Measurements from ENCODE around the gene DCTN2.
"Not testable (repeated sequence)": the region's sequence is repeated elsewhere in the genome, so short reads cannot be mapped to it uniquely, and the experiment has no call there.

Gene DCTN2

GRCh38 chr12:57517187-57517586 lies 29.8 kb downstream of the DCTN2 start:
- DNase-seq (ENCODE audit: extremely low read depth in 1 of 2, low read depth in 1 of 2): no peak

- DNase-seq (ENCODE audit: extremely low read depth in 1 of 2, low read depth in 1 of 2): no peak
Observed at GRCh38 chr12:57516617-57517153, 30.3 kb downstream of the DCTN2 start.

GRCh38 chr12:57515934-57516541 lies 31.0 kb downstream of the DCTN2 start:
- DNase-seq (ENCODE audit: extremely low read depth in 1 of 2, low read depth in 1 of 2): no peak

- DNase-seq (ENCODE audit: extremely low read depth in 1 of 2, low read depth in 1 of 2): no peak
Observed at GRCh38 chr12:57515408-57515933, 31.5 kb downstream of the DCTN2 start.

- no peak for DNase-seq (ENCODE audit: extremely low read depth in 1 of 2, low read depth in 1 of 2)
Observed at GRCh38 chr12:57514720-57515407, 32.1 kb downstream of the DCTN2 start.

GRCh38 chr12:57514246-57514645 lies 32.7 kb downstream of the DCTN2 start:
- DNase-seq (ENCODE audit: extremely low read depth in 1 of 2, low read depth in 1 of 2): not testable (repeated sequence)

GRCh38 chr12:57513677-57514076 lies 33.3 kb downstream of the DCTN2 start:
- DNase-seq (ENCODE audit: extremely low read depth in 1 of 2, low read depth in 1 of 2): not testable (repeated sequence)

GRCh38 chr12:57513266-57513665 lies 33.7 kb downstream of the DCTN2 start:
- DNase-seq (ENCODE audit: extremely low read depth in 1 of 2, low read depth in 1 of 2): no peak

- no peak for DNase-seq (ENCODE audit: extremely low read depth in 1 of 2, low read depth in 1 of 2)
Observed at GRCh38 chr12:57512665-57513064, 34.3 kb downstream of the DCTN2 start.

- no peak for DNase-seq (ENCODE audit: extremely low read depth in 1 of 2, low read depth in 1 of 2)
Observed at GRCh38 chr12:57511588-57512325, 35.2 kb downstream of the DCTN2 start.

GRCh38 chr12:57511161-57511560 lies 35.8 kb downstream of the DCTN2 start:
- no peak for DNase-seq (ENCODE audit: extremely low read depth in 1 of 2, low read depth in 1 of 2)

- not testable (repeated sequence) for DNase-seq (ENCODE audit: extremely low read depth in 1 of 2, low read depth in 1 of 2)
Observed at GRCh38 chr12:57507796-57508195, 39.2 kb downstream of the DCTN2 start.

- DNase-seq (ENCODE audit: extremely low read depth in 1 of 2, low read depth in 1 of 2): not testable (repeated sequence)
Observed at GRCh38 chr12:57506541-57506940, 40.5 kb downstream of the DCTN2 start.

- not testable (repeated sequence) for DNase-seq (ENCODE audit: extremely low read depth in 1 of 2, low read depth in 1 of 2)
Observed at GRCh38 chr12:57502311-57502969, 44.6 kb downstream of the DCTN2 start.

- no peak for DNase-seq (ENCODE audit: extremely low read depth in 1 of 2, low read depth in 1 of 2)
Observed at GRCh38 chr12:57500213-57500612, 46.8 kb downstream of the DCTN2 start.

GRCh38 chr12:57498571-57498970 lies 48.4 kb downstream of the DCTN2 start:
- no peak for DNase-seq (ENCODE audit: extremely low read depth in 1 of 2, low read depth in 1 of 2)

GRCh38 chr12:57498132-57498502 lies 48.9 kb downstream of the DCTN2 start:
- DNase-seq (ENCODE audit: extremely low read depth in 1 of 2, low read depth in 1 of 2): no peak

GRCh38 chr12:57497223-57498131 lies 49.5 kb downstream of the DCTN2 start:
- DNase-seq (ENCODE audit: extremely low read depth in 1 of 2, low read depth in 1 of 2): no peak

GRCh38 chr12:57496822-57497221 lies 50.2 kb downstream of the DCTN2 start:
- no peak for DNase-seq (ENCODE audit: extremely low read depth in 1 of 2, low read depth in 1 of 2)
